IPS-15b (cell line): ENCODE data around the gene TNK2.

ENCODE experiments used
- H3K27me3 ChIP-seq: one replicate; pipeline ENCODE4 v1.6.1; 2013; ENCODE audit warnings: low read length; ENCODE audit not compliant: control insufficient read depth, insufficient read depth
- H3K36me3 ChIP-seq: one replicate; pipeline ENCODE4 v1.6.1; 2013; ENCODE audit warnings: low read length; ENCODE audit not compliant: control insufficient read depth, insufficient read depth
- H3K4me1 ChIP-seq: one replicate; pipeline ENCODE4 v1.6.1; 2013; ENCODE audit warnings: mild to moderate bottlenecking, low read length; ENCODE audit not compliant: control insufficient read depth, insufficient read depth
- H3K4me3 ChIP-seq: one replicate; pipeline ENCODE4 v1.5.1; 2013; ENCODE audit warnings: low read depth, low read length
- H3K9ac ChIP-seq: one replicate; pipeline ENCODE4 v1.6.1; 2013; ENCODE audit warnings: low read depth, mild to moderate bottlenecking, low read length
- H3K9me3 ChIP-seq: one replicate; pipeline ENCODE4 v1.6.1; 2013; ENCODE audit warnings: mild to moderate bottlenecking, low read length; ENCODE audit not compliant: control insufficient read depth, insufficient read depth

The TNK2 gene

DNA sequence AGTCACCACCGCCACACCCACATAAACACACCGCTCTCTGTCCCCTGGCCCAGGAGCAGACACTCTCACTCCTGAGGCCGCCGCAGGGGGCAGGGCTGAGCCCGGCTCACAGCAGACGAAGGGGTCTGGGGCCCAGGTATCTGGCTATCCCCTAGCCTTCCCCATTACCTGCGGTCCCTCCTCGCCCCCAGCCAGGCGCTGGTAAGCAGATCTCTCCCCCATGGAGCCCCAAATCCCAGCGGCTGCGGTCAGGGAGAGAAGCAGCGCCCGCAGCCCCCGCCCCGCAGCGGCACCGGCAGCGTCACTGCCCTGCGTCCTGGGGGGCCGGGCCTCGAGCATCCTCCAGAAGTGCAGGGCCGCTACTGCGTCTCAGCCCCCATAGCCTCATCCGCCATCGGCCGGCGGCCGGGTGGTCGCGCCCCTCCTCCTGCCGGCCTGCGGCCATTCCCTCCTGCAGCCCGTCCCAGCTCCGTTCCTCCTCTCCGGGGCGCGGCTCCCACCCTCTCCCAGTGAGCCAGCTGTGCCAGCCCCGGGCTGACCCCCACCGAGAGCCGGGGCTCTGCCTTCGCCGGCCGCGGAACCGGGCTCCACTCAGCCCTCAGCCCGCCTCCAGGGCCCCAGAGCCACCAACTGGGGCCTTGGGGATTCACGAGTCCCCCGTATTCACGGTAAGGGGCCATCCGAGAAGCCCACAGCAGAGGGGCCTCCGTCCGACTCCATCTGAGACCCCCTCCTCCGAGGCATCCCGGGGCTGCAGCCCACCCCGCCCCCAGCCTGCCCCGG lies 13.1 kb downstream of the TNK2 start:
- Histone ChIP-seq H3K36me3 (peaks cover 3% of the 10 kb centered on the region), H3K4me3 (peak overlapping the region; percentile 67), H3K9me3 (no peaks in the 10 kb centered on the region), H3K27me3 (no peaks in the 10 kb centered on the region), H3K4me1 (peaks cover 6% of the 10 kb centered on the region), H3K9ac (peak overlapping the region; percentile 8)

DNA sequence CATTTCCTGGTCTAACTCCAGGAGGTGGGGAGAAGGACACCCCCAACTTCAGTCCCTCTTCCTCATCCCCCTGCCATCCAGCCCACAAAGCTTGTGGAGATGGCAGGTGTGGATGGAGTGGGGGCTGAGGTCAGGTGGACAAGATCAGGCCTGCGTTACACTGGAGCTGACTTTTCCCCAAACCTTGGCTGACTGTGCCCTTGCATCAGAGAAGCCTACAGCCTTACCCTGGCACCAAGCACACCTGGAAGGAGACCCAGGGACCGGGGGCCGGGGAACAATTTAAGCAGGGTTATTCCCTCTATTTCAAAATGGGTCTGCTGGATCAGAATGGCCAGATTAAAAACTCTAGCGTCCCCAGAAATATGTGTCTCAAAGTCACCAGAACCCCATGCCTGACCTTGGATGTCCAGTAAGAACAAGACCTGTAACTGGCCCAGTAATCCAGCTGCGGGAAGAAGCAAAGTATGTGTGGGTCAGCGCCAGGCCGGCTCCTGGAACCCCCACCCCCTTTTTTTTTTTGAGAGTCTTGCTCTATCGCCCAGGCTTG lies 14.4 kb downstream of the TNK2 start:
- Histone ChIP-seq H3K9ac (no peak overlapping the region), H3K4me3 (no peak overlapping the region)

DNA sequence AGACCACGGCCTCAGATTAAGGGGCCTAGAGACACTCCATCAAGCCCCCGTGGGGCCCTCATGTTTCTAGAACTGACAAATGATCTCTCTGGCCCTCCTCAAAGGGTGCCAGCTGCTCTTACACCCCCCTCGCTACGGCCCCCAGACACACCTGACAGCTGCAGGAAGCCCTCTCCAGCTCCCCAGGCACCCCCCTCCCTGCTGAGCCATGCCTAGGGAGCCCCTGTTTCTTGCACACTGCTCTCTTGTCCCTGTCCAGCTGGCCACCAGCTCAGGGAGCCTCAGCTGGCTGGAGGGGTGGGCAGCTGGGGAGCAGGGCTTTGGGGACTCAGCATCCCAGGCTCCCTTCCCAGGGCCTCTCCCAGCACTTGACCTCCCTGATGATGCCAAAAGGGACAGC lies 14.8 kb downstream of the TNK2 start:
- H3K27me3 ChIP-seq = no peaks in the 10 kb centered on the region
- no peaks in the 10 kb centered on the region for H3K9me3 ChIP-seq
- peaks cover 3% of the 10 kb centered on the region for H3K36me3 ChIP-seq
- peaks cover 12% of the 10 kb centered on the region for H3K4me1 ChIP-seq
- H3K4me3 ChIP-seq = no peak overlapping the region
- H3K9ac ChIP-seq = no peak overlapping the region

More for the DNA sequence above, 14.4 kb downstream of the TNK2 start:
- Histone ChIP-seq H3K4me1 (peaks cover 12% of the 10 kb centered on the region), H3K9me3 (no peaks in the 10 kb centered on the region), H3K36me3 (peaks cover 3% of the 10 kb centered on the region), H3K27me3 (no peaks in the 10 kb centered on the region)

DNA sequence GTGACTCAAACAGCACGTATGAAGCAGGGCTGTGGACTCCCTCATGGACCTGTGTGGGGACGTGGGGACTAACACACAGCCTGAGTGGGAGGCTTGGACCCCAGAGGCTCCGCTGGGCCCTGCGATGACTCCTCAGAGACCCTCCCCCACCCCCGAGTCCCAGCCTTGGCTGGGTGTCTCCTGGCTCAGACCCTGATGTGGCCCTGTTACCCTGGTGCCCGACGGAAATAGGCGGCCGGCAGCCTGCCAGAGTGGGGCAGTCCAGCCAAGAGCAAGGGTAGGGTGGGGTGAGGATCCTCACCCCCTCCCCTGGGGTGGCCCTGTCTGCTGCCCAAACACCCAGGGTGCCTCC lies 15.3 kb downstream of the TNK2 start:
- H3K4me1 ChIP-seq = peaks cover 8% of the 10 kb centered on the region
- H3K27me3 ChIP-seq = no peaks in the 10 kb centered on the region
- H3K9ac ChIP-seq = no peak overlapping the region
- H3K9me3 ChIP-seq = no peaks in the 10 kb centered on the region
- H3K4me3 ChIP-seq = no peak overlapping the region
- H3K36me3 ChIP-seq = peaks cover 4% of the 10 kb centered on the region

DNA sequence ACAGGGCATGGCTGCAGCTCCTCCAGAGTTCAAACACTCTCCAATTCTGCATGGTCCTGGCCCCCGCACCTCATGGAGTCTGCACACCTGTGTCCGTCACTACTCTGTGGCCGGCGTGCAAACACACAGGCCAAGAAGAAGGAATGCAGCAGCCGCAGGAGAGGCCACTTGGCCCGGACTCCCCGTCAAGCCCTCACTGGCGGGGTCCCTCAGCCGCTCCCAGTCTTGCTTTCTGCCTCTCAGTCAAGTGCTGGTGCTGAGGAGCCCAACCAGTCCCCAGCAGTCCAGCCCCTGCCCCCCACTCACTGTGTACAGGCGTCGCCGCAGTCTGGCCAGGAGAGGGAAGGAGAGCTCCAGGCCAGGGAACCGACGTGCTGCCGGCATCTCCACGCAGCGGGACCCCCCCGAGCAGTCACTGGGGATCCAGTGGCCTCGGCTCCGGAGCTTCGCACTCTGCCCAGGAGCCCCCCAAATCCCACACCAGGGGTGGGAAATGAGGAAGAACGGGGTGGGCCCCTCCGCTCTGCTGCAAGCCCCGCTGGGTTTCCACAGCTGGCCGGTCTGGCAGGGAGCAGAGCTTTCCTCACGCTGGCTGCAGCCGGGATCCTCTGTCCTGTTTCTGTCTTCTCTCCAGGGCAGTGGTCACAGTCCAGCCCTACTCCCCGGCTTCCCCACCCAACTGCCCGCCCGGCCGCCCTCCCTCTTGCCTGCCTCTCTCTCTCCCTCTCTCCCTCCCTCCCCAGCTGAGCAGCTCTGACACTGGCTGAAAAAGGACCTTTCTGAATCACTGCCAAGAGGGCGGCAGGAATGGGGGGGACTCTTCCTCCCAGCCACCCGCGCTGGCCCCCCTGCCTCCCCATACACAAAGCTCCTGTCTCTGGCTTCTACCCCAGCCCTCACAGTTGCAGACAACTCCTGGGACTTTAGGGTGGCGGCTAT lies 16.0 kb downstream of the TNK2 start:
- Histone ChIP-seq H3K27me3 (no peaks in the 10 kb centered on the region), H3K9ac (no peak overlapping the region), H3K9me3 (no peaks in the 10 kb centered on the region), H3K4me1 (peaks cover 8% of the 10 kb centered on the region), H3K36me3 (peaks cover 7% of the 10 kb centered on the region), H3K4me3 (no peak overlapping the region)

DNA sequence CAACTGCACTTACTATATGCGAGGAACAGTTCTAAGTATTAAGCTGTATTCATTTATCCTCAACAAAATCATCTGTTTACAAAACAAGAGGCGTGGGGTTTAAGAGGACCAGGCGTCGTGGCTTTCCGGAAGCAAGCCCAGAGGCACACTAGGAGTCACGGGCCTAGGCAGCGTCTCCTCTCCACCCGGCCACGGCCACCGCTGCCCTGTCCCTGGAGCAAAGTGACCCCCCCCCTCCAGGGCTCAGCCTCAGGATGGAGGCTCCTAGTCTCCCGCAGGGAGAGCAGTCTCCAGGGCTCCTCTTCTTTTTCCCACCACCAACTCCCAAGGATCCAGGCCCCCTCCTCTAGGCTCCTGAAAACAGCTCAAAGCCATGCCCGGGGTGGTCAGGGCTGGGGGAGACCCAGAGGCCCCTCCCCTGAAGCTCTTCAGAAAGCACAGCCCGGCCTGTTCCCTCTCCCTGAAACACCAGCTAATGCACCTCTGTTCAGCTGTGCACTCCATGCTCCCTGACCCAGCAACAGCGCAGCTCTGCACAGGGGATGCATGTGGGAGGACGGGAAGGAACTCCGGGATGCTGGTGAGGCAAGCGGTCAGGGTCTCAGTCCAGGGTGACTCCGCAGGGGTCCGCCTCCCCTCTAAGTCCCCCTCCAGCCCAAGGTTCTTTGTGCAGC lies 16.8 kb downstream of the TNK2 start:
- H3K9me3 ChIP-seq = no peaks in the 10 kb centered on the region
- H3K9ac ChIP-seq = no peak overlapping the region
- H3K4me3 ChIP-seq = no peak overlapping the region
- H3K36me3 ChIP-seq = peaks cover 7% of the 10 kb centered on the region
- no peaks in the 10 kb centered on the region for H3K27me3 ChIP-seq
- peaks cover 8% of the 10 kb centered on the region for H3K4me1 ChIP-seq

DNA sequence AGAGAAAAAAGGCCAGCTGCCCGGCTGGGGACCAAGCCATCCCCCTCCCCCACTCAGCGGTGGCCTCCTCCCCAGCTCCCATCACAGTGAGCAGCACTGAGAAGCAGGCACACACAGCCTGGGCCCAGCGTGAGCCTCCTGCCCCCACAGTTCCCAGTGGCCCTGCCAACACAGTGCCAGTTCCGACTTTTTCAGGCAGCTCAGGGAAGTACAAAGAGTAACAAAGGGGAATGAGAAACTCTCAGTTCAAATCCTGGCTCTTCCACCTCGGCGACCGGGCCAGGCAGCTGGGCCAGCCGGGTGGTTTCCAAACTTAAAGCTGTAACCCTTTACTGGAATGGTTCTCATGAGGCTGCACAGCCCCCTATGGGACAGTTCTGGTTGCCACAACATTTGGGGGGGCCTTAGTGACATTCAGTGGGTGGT lies 18.5 kb downstream of the TNK2 start:
- peaks cover 8% of the 10 kb centered on the region for H3K36me3 ChIP-seq
- no peaks in the 10 kb centered on the region for H3K9me3 ChIP-seq
- H3K4me3 ChIP-seq = no peak overlapping the region
- peaks cover 6% of the 10 kb centered on the region for H3K4me1 ChIP-seq
- H3K9ac ChIP-seq = peak overlapping the region; percentile 54
- H3K27me3 ChIP-seq = no peaks in the 10 kb centered on the region

DNA sequence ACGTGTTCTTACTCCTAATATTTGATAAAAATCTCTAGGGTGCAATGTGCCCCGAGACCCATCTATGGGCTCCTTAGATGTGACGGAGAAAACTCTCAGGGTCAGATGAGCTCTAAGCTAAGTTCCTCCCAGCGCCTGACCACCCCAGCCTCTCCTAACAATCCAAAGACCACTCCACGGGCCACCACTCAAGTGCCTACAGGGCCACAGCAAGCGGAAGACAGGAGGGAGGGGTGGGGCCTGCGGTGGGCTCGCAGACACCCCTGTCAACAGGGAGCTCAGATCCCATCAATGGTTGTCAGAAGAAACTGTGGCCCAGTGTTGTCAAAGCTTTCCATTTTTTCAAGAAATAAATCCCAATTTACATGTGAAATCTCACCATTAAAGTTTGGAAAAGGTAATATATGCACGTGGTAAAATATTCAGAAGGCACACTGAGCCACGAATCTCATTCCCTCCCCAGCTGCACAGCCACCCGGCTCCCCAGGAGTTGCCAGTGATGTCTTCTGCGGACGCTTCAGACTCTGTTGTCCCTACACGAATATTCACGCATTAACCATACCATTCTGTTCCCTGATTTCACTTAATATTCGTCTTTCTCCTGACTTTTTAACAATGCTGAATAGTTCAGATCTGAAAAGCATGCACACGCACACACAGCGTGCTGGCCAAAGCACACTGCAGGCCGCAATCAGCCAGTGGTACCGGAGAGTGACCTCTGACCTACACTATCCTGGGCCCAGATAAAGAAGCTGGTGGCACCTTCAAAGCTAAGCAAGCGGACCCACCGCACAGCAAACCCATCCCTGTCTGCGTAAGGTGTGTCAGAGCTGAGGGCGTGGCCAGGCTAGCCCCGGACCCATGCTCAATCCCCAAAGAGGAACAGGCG lies 19.1 kb downstream of the TNK2 start:
- H3K36me3 ChIP-seq = peaks cover 13% of the 10 kb centered on the region
- H3K9me3 ChIP-seq = no peaks in the 10 kb centered on the region
- H3K4me3 ChIP-seq = no peak overlapping the region
- peaks cover 6% of the 10 kb centered on the region for H3K4me1 ChIP-seq
- no peak overlapping the region for H3K9ac ChIP-seq
- no peaks in the 10 kb centered on the region for H3K27me3 ChIP-seq

DNA sequence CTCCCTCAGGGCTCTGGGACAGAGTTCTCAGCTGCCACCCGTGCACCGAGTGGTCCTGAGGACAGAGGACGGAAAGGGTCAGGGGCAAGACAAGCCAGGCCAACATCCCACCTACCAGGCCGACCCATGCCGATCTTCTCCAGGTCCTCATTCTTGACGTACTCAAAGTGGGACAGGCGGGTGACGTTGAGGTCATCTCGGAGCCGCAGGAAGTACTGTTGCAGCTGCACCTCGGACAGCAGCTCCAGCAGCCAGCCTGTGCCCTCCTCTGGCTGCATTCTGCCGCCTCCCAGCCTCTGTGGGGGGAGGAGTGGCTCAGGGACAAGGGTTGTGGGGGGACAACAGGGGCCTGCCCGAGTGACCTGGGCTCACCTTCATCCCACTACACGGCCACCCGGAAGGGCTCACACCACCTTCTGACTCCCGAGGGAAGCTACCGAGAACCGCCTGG lies 20.0 kb downstream of the TNK2 start:
- H3K4me1 ChIP-seq = peaks cover 6% of the 10 kb centered on the region
- no peaks in the 10 kb centered on the region for H3K27me3 ChIP-seq
- no peak overlapping the region for H3K4me3 ChIP-seq
- no peaks in the 10 kb centered on the region for H3K9me3 ChIP-seq
- H3K9ac ChIP-seq = no peak overlapping the region
- H3K36me3 ChIP-seq = peaks cover 17% of the 10 kb centered on the region

DNA sequence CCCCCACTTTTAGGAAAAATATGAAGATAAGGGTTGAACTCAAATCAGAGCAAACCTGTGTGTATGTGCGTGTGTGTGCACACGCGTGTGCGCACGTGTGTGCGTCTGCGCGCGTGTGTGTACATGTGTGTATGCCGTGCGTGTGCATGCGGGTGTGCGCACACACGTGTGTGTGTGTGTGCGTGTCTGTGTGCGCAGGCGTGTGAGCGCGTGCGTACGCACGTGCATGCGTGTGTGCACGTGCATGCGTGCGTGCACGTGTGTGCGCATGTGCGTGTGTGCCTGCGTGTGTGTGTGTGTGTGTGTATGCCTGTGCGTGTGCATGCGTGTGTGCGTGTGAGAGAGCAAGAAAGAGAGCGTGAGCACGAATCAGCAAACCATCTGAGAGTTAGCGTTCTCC lies 20.7 kb downstream of the TNK2 start:
- H3K9ac ChIP-seq = no peak overlapping the region
- no peak overlapping the region for H3K4me3 ChIP-seq
- no peaks in the 10 kb centered on the region for H3K9me3 ChIP-seq
- peaks cover 6% of the 10 kb centered on the region for H3K4me1 ChIP-seq
- H3K27me3 ChIP-seq = no peaks in the 10 kb centered on the region
- H3K36me3 ChIP-seq = peaks cover 23% of the 10 kb centered on the region
